Adrenal gland (tissue), 12 donors: Measurements from ENCODE around the gene CYP26C1. TPM values are rescaled to one million over a fixed set of nuclear protein-coding genes. Genes with fewer than 3 reads are reported as not detected.

Experiments
- DNase-seq, 7 donors: peaks; one replicate each; pipeline ENCODE4 v3.0.0-alpha.2; 2019 to 2020
- H3K27ac ChIP-seq, 5 donors: fragments of 200-600 bp; sonication (generic) in 4 of 5; 1 replicate in 3 of 5; 2 replicates in 2 of 5; pipeline versions ENCODE4 v1.5.1 to v1.8.0; 2016 to 2020; ENCODE audit warnings: mild to moderate bottlenecking in 1 of 5
- H3K27me3 ChIP-seq: fragments of 200-600 bp; 2 replicates; pipeline ENCODE4 v1.8.0; 2021
- H3K36me3 ChIP-seq, 2 donors: fragments of 200-600 bp; replicated peaks in 1 of 2; 1 replicate in 1 of 2; 2 replicates in 1 of 2; pipeline versions ENCODE4 v1.5.1 to v1.8.0; 2018 to 2022
- H3K4me1 ChIP-seq, 2 donors: fragments of 200-600 bp; replicated peaks in 1 of 2; 1 replicate in 1 of 2; 2 replicates in 1 of 2; pipeline versions ENCODE4 v1.5.1 to v1.8.0; 2018 to 2021
- H3K4me3 ChIP-seq, 4 donors: fragments of 200-600 bp; sonication (generic) in 3 of 4; one replicate each; pipeline ENCODE4 v1.5.1; 2016 to 2018
- H3K9me3 ChIP-seq, 3 donors: fragments of 200-600 bp; sonication (generic) in 1 of 3; replicated peaks in 1 of 3; 1 replicate in 2 of 3; 2 replicates in 1 of 3; pipeline versions ENCODE4 v1.5.1 to v1.8.0; 2016 to 2021
- CTCF ChIP-seq, 6 experiments: fragments of 450-650 bp in 4 of 6; fragments of 200-600 bp in 2 of 6; sonication (generic) in 1 of 6; IDR thresholded peaks; 1 replicate in 5 of 6; 2 replicates in 1 of 6; pipeline versions ENCODE4 v1.5.1 to v1.8.0; 2016 to 2021; ENCODE audit warnings: antibody characterized with exemption in 6 of 6, mild to moderate bottlenecking in 2 of 6, moderate library complexity in 1 of 6
- POLR2A ChIP-seq, 2 donors: fragments of 450-650 bp; IDR thresholded peaks; one replicate each; pipeline ENCODE4 v1.6.1; 2017; ENCODE audit warnings: antibody characterized with exemption in 2 of 2, mild to moderate bottlenecking in 2 of 2, moderate library complexity in 1 of 2
- WGBS, 4 donors: extraction: QIAGEN DNeasy Blood & Tissue Kit in 2 of 4; methylation state at CpG; one replicate each; pipeline versions ENCODE4 v1.1.5 to v1.1.7; 2013 to 2017; 5-methylcytosine and 5-hydroxymethylcytosine counted together
- intact Hi-C, 2 donors: fragments of 100-400 bp; cut with DNase I; formaldehyde crosslinking; loops; one replicate each; pipeline versions ENCODE4 v1.14.1 to v1.15.0; 2022 to 2023
- polyA plus RNA-seq, 3 donors: library from polyadenylated mRNA; stranded (reverse); fragments of 200-250 nt in 2 of 3; fragments of 350-450 nt in 1 of 3; fragmentation: Illumina TruSeq in 1 of 3; extraction: RNeasy Lipid Tissue Mini Kit (QIAGEN cat#74804) in 1 of 3; gene quantifications; one replicate each; pipeline ENCODE4 v1.2.3, GENCODE V29; 2013 to 2014
- total RNA-seq, 9 donors: library from RNA; depleted of rRNA in 4 of 9; stranded (reverse); fragments of >200 nt in 4 of 9; fragments of 120-200 nt in 1 of 9; fragmentation: NEBNext Ultra II Directional in 1 of 9; extraction: Animal tissue kit (Norgen Biotek cat#: 25700) in 1 of 9; gene quantifications; one replicate each; pipeline versions ENCODE4 v1.1.0 to v1.2.4, GENCODE V29; 2013 to 2023
- donor health status: healthy with polysubstance abuse.
- donor health status: Bipolar disorder and iron deficiency.
- donor health status: DM: yes; HTN: yes; CAD: no.
- donor health status: DM: no; HTN: no; CAD: no.
- donor health status: DM: no; HTN: no; CAD: no.
- donor health status: DM: yes; HTN: yes; CAD: no.

The CYP26C1 gene
- total and polyA plus RNA-seq, 12 donors: 0.10 to 5.8 (median 0.25) TPM; not detected in 1

DNA sequence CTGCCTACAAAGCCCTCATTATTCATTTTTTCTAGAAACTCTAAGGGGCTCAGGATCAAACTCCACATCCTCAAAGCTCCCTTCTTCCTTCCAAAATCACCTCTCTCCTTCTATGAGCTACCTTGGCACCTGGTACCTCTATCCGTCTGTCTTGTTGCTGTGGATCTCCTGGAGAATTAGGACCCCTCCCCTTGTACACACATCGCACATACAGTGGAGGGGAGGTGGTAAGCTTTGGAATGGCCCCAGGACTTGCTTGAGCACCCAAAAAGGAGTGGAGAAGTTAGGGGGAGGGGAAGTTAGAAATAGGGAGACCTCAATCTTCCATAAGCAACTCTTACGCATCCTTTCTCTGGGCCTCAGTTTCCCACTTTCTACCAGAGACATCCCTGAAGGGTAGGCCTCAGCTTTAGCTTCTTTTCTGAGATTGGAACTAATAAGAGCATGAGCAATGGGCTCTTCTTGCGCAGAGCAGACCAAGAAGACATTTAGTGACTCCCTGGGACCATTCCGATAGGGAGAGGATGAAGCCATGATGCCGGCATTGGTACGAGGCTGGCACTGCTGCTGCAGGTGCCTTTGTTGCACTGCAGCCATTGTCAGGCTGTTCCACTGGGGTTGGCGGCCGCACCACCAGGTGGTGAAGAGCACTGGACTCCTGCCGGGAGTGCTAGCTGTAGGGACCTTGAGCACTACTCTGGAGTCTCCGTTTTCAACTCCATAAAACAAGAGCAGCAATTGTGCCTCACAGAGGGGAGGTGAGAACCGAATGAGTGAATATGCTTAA is 4.5 kb downstream of the CYP26C1 start:
- peaks cover 62% of the 10 kb centered on the region for H3K27me3 ChIP-seq
- peaks cover 0 to 18% of the 10 kb centered on the region in 2 donors for H3K4me1 ChIP-seq
- H3K4me3 ChIP-seq: no peak overlapping the region
- intact Hi-C loops: no loop called here
- no peak for DNase-seq
- H3K36me3 ChIP-seq: no peaks in the 10 kb centered on the region
- H3K27ac ChIP-seq: no peak overlapping the region
- H3K9me3 ChIP-seq: no peaks in the 10 kb centered on the region
- no peak for TF ChIP-seq CTCF (IDR thresholded peaks at IDR 0.05)
- no peak for TF ChIP-seq POLR2A (IDR thresholded peaks at IDR 0.05)
- WGBS, 4 donors: 79 to 88% (median 85%) methylated on average over 10 to 12 of the region's 12 CpGs

- peaks cover 62% of the 10 kb centered on the region for H3K27me3 ChIP-seq
- H3K4me1 ChIP-seq: peaks cover 0 to 18% of the 10 kb centered on the region in 2 donors
- no peak overlapping the region for H3K4me3 ChIP-seq
- no peak for DNase-seq
- 13 to 39% (median 16%) methylated on average over 23 to 81 of the region's 81 CpGs for WGBS, 4 donors
- no peak for TF ChIP-seq POLR2A (IDR thresholded peaks at IDR 0.05)
- no peak for TF ChIP-seq CTCF (IDR thresholded peaks at IDR 0.05)
- H3K9me3 ChIP-seq: no peaks in the 10 kb centered on the region
- intact Hi-C loops: no loop called here
- no peak overlapping the region for H3K27ac ChIP-seq
- no peaks in the 10 kb centered on the region for H3K36me3 ChIP-seq
Measured at GRCh38 chr10:93065675-93066543, 5.3 kb downstream of the CYP26C1 start.

- DNase-seq: no peak
- 21 to 35% (median 34%) methylated on average over 11 of the region's 11 CpGs for WGBS, 4 donors
- no peak for TF ChIP-seq CTCF (IDR thresholded peaks at IDR 0.05)
- TF ChIP-seq POLR2A (IDR thresholded peaks at IDR 0.05): no peak
- no peaks in the 10 kb centered on the region for H3K9me3 ChIP-seq
- H3K27ac ChIP-seq: no peak overlapping the region
- peaks cover 62% of the 10 kb centered on the region for H3K27me3 ChIP-seq
- intact Hi-C loops: no loop called here
- H3K4me1 ChIP-seq: peaks cover 0 to 18% of the 10 kb centered on the region in 2 donors
- H3K36me3 ChIP-seq: no peaks in the 10 kb centered on the region
- H3K4me3 ChIP-seq: no peak overlapping the region
Measured at GRCh38 chr10:93066544-93066913, 5.9 kb downstream of the CYP26C1 start.
